Stomach (tissue), 4 donors: Measurements from ENCODE around the gene TENM3.

ENCODE experiments used
- EP300 ChIP-seq: sonication (generic); formaldehyde crosslinking; IDR thresholded peaks from one replicate; pipeline ENCODE4 v1.6.1; 2017; ENCODE audit warnings: antibody characterized with exemption
- POLR2A ChIP-seq, 4 donors: fragments of 450-650 bp; IDR thresholded peaks; one replicate each; pipeline ENCODE4 v1.6.1; 2016; ENCODE audit warnings: antibody characterized with exemption in 4 of 4, control low read depth in 2 of 4, mild to moderate bottlenecking in 1 of 4, moderate library complexity in 1 of 4
- TF ChIP-seq, protein P1 (sequence below), 7 experiments: fragments of 450-650 bp in 4 of 7; fragments of 200-600 bp in 3 of 7; sonication (generic) in 3 of 7; IDR thresholded peaks; one replicate each; pipeline ENCODE4 v1.5.1; 2016 to 2019; ENCODE audit warnings: antibody characterized with exemption in 7 of 7, control low read depth in 2 of 7, mild to moderate bottlenecking in 1 of 7

- TF ChIP-seq, protein P1, sequence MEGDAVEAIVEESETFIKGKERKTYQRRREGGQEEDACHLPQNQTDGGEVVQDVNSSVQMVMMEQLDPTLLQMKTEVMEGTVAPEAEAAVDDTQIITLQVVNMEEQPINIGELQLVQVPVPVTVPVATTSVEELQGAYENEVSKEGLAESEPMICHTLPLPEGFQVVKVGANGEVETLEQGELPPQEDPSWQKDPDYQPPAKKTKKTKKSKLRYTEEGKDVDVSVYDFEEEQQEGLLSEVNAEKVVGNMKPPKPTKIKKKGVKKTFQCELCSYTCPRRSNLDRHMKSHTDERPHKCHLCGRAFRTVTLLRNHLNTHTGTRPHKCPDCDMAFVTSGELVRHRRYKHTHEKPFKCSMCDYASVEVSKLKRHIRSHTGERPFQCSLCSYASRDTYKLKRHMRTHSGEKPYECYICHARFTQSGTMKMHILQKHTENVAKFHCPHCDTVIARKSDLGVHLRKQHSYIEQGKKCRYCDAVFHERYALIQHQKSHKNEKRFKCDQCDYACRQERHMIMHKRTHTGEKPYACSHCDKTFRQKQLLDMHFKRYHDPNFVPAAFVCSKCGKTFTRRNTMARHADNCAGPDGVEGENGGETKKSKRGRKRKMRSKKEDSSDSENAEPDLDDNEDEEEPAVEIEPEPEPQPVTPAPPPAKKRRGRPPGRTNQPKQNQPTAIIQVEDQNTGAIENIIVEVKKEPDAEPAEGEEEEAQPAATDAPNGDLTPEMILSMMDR (IDR thresholded peaks at IDR 0.05) = no peak
- TF ChIP-seq POLR2A (IDR thresholded peaks at IDR 0.05) = no peak
- no peak for TF ChIP-seq EP300
Observed at GRCh38 chr4:182688081-182688480, 444.9 kb downstream of the TENM3 start.
